GM21515 (cell line): ENCODE results near the gene P2RY14.
A peak's percentile ranks its signal among the peaks of the same experiment; 100 is the strongest.
"Not testable (repeated sequence)": the region's sequence is repeated elsewhere in the genome, so short reads cannot be mapped to it uniquely, and the experiment has no call there.

Experiments
- ATAC-seq: cut with Tn5 transposase; IDR thresholded peaks from one replicate; pipeline ENCODE4 v1.9.1; 2021; ENCODE audit not compliant: unreplicated experiment

The P2RY14 gene

GRCh38 chr3:151264605-151265004 is 13.7 kb downstream of the P2RY14 start:
- ATAC-seq: no peak

GRCh38 chr3:151262871-151263525 is 15.3 kb downstream of the P2RY14 start:
- no peak for ATAC-seq

GRCh38 chr3:151259664-151260063 is 18.7 kb downstream of the P2RY14 start:
- ATAC-seq: no peak

- ATAC-seq: no peak
Measured at GRCh38 chr3:151256749-151257148, 21.6 kb downstream of the P2RY14 start.

GRCh38 chr3:151248772-151249337 is 29.5 kb downstream of the P2RY14 start:
- no peak for ATAC-seq

- not testable (repeated sequence) for ATAC-seq
Measured at GRCh38 chr3:151242006-151242405, 36.3 kb downstream of the P2RY14 start.

GRCh38 chr3:151236736-151237135 is 41.6 kb downstream of the P2RY14 start:
- ATAC-seq: no peak

- no peak for ATAC-seq
Measured at GRCh38 chr3:151236316-151236715, 42.0 kb downstream of the P2RY14 start.

- ATAC-seq: no peak
Measured at GRCh38 chr3:151234825-151235224, 43.5 kb downstream of the P2RY14 start.

- no peak for ATAC-seq
Measured at GRCh38 chr3:151232991-151233390, 45.4 kb downstream of the P2RY14 start.

GRCh38 chr3:151232403-151232802 is 45.9 kb downstream of the P2RY14 start:
- ATAC-seq: not testable (repeated sequence)

GRCh38 chr3:151230646-151231045 is 47.7 kb downstream of the P2RY14 start:
- peak; percentile 48 for ATAC-seq

GRCh38 chr3:151228666-151229040 is 49.7 kb downstream of the P2RY14 start:
- ATAC-seq: no peak

GRCh38 chr3:151227807-151228665 is 50.3 kb downstream of the P2RY14 start:
- ATAC-seq: peak; percentile 93

- peak; percentile 38 for ATAC-seq
Measured at GRCh38 chr3:151227266-151227806, 51.0 kb downstream of the P2RY14 start.

- ATAC-seq: no peak
Measured at GRCh38 chr3:151226825-151227224, 51.5 kb downstream of the P2RY14 start.

GRCh38 chr3:151226088-151226563 is 52.2 kb downstream of the P2RY14 start:
- ATAC-seq: no peak

GRCh38 chr3:151225040-151225975 is 53.0 kb downstream of the P2RY14 start:
- no peak for ATAC-seq

GRCh38 chr3:151224268-151224866 is 54.0 kb downstream of the P2RY14 start:
- no peak for ATAC-seq

- no peak for ATAC-seq
Measured at GRCh38 chr3:151219056-151219455, 59.3 kb downstream of the P2RY14 start.
